HG02943 (cell line): ENCODE results near the gene ZNF768.

Source experiments
- ATAC-seq: cut with Tn5 transposase; IDR thresholded peaks from one replicate; pipeline ENCODE4 v1.9.1; 2021; ENCODE audit warnings: mild to moderate bottlenecking, low read depth, moderate library complexity; ENCODE audit not compliant: unreplicated experiment

ZNF768 gene

DNA sequence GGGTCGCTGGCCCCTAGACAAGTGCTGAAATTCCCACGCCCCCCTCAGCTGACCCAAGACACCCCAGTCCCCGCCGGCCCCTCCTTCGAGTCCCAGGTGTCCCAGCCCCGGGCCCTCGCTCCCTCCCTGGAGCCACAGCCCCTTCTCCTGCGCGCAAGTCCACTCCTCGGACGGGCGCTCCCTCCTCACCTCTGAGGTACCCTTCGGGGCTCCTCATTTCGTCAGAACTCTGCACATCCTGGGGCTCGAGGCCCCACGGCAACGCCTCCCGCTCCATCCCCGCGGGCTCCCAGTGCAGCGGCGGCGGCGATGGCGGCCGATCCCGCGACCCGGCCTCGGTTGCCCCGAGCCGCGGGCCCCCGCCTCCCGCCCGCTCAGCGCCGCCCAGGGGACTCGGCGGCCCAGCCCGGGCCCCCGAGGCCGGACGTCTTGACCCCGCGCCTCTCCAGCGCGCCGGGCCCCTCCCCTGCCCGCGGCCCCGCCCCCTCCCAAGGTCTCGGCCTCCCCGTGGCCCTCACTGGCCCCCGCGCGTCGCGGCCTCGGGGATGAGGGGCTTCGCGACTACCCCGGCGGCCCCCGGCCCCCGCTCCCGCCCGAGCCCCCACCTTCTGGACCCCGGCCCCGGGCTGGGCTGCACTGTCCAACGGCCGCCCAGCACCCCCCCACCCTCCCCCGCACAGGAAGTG is at the start of gene ZNF768:
ZNF768 (minus strand) TSS at position 430 of the 686 bp plus-strand sequence; CDS start at position 277, 153 bp downstream.
- ATAC-seq, result peak; percentile 17

DNA sequence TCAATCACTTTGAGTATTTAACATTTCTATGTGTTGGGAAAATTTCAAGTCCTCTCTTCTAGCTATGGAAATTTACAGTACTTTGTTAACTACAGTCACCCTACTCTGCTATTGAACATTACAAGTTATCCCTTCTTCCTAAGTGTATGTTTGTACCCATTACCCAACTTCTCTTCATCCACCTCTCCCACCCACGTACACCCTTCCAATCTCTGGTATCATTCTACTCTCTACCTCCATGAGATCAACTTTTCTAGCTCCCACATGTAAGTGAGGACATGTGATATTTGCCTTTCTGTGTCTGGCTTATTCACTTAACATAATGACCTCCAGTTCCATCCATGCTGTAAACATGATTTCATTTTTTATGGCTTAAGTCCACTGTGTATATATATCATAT is 48.3 kb upstream of the ZNF768 start:
- ATAC-seq, result no peak

DNA sequence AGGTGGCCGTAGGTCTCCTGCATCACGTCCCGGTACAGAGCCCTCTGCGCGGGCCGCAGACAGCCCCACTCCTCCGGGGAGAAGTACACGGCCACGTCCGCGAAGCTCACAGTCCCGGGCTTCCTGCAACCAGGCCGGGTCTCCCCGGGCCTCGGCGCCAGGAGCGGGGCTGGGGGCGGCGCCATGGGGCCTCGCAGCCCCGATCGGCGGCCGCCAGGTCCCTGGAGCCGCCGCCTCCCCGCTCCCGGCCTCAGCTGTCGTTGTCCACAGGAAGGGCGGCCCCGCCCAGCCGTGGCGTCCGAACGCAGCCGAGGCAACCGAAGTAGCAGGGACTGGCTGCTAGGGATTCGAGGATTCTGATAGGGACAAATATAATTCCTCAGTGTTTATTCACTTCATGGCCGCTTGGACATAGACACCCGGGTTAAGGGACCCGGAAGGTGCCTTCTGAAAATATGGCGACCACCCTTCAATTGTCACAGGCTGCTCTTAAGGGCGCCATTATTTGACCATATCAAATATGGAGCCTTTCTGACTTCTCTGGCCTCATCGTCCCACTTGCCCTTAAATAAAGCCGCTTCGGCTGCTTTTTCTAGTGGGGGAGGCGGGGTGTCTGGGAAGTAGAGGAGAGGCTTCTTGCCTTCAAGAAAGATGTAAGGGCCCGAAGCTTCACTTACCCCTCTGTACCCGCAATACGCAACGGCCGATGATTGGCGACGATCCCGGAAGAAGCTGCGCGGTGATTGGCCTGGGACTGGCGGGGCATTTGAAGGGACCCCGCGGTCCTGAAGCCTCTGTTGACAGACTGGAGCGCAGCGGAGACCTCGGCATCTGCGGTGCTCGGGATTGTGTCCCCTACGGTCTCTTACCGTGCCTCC is 45.3 kb upstream of the ZNF768 start, which contains the start of gene ZNF688:
ZNF688 (minus strand) TSS at position 270 of the 878 bp plus-strand sequence; CDS start at position 185, 85 bp downstream.
- ATAC-seq, result peak; percentile 70

DNA sequence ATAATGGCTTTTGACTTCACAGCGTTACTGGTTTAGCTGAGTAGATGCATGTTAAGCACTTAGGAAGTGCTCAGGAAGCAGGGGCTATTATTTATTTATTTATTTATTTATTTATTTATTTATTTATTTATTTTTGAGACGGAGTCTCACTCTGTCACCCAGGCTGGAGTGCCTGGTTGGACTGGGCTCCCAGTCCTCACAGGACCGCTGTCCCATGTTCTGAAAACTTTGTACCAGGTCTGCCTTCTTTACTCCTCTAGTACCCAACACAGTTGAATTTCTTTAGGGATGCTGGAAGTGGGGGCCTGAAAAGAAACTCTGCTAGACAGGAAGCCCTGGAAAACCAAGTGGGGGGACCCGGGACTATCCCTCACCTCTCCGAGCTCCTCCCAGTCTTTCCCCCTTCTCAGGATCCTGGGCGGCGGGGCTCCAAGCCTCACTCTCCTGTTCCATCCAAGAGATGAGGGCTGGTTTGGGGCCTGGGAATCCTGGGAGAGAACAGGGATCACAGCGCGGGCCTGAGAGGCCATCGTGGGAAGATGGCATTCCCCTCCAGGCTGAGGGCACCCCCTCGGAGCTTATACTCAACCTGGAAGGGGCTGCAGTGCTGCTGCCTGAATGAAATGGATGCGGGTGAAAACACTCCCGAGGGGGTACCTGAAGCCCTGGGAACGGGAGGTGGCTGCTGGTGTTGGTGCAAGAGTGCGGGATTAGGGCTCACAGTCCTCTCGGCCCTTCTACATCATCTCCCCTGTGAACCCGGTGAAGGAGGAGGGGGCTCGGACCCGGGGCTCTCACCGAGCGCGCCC is 44.5 kb upstream of the ZNF768 start:
- ATAC-seq, result no peak

DNA sequence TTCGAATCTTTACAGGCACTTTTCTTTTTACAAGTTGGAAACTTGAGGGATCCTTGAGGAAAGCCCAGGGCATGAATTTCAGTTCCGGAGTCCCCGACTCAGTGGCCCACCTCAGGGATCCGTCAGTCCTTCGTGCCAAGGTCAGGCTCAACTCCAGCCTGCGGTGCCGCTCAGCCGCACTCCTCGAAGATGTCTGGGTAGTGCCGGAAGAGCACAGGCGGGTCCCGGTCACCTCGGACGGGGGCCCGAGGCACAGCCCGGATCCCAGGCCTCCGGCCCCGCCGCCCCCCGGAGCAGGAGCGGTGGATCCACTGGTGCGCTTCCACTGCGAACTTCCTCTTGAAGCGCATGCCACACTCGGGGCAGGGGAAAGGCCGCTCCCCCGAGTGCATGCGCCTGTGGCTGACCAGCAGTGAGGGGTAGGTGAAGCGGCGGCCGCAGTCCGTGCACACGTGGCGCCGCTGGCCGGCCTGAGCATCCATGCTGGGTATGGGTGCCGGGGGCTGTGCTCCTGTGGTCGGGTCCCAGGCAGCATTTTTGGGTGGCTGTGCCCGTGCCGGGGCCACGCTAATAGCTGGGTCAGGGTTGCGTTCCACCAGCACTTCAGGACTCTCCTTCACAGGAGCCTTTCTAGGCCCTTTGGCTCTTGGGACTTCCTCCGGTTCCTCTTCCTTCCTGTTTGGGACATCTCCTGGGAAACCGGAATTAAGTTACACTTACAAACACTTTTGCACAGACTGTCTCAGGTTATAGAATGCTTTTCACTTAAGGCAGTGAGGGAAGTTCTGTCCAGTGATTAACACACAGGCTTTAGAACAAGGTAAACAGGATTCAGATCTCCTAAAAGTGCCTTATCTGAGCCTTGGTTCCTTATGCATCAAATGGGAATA is 43.6 kb upstream of the ZNF768 start:
- no peak for ATAC-seq

DNA sequence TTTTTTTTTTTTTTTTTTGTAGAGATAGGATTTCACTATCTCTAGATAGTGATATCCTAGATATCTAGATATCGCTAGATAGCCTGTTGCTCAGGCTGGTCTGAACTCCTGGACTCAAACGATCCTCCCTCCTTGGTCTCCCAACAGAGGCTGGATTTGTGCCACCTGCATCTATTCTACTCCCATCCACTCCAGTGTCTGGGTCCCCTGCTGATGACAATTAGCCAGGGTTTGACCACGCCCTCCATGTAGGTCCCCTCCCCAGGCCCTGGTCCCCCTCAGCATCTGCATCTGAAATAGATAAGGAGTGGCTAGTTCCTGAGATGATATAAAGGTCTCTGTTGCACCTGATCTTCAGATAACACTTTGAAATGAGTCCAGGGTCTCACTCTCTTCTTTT is 42.9 kb upstream of the ZNF768 start:
- no peak for ATAC-seq

DNA sequence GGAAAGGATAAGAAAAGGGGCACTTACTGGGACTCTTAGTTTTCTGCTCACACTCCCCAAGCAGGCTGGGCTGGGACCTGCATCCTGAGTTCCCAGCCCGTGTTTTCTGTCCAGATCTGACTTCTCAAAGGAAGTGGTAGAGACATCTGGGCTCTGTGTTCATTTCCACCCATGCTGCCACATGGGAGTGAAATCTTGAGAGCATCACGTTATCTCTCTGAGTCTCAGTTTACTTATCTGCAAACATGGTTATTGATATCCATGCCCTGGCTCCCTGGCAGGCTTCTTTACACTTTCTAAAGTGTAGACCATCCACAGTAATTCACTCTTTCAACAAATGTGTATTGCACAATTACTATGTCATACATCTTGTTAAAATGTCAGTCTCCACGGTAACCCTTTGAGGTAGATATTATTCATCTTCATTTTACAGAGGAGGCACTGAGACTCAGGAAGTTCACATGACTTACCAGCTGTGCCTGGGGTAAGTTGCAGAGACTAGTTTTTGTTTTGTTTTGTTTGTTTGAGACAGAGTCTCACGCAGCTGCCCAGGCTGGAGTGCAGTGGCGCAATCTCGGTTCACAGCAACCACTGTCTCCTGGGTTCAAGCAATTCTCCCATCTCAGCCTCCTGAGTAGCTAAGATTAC is 41.7 kb upstream of the ZNF768 start:
- no peak for ATAC-seq

DNA sequence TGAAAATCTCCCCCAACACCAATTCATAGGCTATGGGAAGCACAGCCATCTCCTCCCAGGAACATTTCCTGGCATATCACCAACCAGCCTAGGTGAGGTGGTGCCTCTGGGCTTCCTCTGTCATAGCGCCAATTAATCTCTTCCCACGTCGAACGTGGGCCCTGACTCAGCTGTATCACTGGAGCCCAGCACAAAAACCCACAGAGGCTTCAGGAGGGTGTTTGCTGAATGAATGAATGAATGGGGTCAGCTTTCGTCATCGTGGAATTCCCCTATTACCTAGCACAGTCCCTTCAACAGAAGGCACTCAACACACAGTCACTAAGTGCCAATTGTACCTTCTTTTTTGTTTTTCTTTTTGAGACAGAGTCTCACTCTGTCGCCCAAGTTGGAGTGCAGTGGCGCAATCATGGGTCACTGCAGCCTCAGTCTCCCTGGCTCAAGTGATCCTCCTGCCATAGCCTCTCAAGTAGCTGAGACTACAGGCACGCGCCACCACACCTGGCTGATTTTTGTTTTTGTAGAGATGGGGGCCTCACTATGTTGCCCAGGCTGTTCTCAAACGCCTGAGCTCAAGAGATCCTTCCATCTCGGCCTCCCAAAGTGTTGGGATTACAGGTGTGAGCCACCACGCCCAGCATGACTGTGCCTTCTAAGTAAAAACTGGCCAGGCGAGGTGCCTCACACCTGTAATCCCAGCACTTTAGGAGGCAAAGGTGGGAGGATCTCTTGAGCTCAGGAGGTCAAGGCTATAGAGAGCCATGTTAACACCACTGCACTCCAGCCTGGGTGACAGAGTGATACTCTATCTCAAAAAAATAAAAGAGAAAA is 41.0 kb upstream of the ZNF768 start:
- no peak for ATAC-seq

DNA sequence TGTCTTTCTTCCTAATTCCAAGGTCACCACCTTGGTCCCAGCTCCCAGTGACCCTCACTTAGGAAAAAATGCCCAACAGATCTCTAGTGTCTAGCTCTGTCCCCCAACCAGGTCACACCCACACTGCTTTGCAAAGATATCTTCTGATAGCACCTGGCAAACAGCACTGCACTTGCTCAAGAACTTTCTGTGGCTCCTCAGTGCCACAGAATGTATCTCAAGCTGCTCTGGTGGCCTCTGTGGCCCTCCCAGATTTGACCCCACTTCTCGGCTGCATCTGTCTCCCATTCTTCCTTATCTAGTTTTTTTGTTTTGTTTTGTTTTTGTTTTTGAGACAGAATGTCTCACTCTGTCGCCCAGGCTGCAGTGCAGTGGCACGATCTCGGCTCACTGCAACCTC is 40.2 kb upstream of the ZNF768 start:
- ATAC-seq, result no peak

DNA sequence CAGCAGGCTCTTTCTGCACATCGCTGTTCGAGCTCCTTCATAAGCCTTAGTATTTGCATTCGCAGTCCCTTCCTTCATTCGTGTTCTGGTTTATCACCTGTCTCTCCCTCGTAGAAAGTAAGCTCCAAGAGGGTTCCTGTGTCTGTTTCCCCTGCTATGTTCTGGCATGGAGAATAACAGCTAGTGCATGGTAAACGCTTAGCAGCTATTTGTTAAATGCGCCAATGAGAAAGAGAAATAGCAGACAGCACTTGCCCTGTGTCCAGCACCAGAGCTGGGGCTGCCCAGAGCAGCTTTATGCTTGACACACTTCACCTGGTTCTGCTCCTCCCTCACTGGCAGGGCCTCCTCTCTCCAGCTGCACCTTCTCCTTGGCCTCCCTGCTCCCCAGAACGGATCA is 39.6 kb upstream of the ZNF768 start:
- ATAC-seq, result no peak

DNA sequence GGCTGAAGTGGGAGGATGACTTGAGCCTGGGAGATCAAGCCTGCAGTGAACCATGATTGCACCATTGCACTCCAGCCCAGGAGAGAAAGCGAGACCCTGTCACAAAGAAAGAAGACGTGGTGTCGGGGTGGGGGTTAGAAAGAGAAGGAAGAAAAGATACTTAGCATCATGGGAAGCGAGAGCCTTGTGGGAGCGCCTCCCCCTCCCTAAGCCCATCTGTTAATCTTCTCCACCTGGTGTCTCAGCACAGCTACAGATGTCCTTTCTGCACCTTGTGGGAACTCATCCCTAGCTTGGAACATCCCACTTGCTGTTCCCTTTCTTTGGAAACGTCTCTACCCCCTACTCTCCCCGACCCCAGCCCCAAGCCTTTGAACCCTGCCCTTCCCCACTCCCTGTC is 39.2 kb upstream of the ZNF768 start:
- no peak for ATAC-seq

DNA sequence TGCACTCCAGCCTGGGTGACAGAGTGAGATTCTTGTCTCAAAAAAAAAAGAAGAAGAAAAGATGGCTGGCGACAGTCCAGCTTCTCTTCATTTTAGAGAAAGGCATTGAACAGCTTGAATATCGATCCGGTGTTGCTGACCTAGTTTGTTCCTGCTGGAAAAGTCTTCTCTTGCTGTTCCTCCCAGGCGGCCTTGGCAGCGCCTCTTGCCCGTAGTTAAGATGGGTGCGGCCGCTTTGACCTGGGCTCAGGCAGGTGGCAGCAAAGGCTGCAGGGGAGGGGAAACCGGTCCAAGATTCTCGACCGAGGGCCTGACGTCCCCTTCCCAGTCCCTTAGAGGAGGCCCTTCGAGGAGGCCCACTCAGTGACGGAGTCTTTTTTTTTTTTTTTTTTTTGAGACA is 35.7 kb upstream of the ZNF768 start:
- ATAC-seq, result no peak

DNA sequence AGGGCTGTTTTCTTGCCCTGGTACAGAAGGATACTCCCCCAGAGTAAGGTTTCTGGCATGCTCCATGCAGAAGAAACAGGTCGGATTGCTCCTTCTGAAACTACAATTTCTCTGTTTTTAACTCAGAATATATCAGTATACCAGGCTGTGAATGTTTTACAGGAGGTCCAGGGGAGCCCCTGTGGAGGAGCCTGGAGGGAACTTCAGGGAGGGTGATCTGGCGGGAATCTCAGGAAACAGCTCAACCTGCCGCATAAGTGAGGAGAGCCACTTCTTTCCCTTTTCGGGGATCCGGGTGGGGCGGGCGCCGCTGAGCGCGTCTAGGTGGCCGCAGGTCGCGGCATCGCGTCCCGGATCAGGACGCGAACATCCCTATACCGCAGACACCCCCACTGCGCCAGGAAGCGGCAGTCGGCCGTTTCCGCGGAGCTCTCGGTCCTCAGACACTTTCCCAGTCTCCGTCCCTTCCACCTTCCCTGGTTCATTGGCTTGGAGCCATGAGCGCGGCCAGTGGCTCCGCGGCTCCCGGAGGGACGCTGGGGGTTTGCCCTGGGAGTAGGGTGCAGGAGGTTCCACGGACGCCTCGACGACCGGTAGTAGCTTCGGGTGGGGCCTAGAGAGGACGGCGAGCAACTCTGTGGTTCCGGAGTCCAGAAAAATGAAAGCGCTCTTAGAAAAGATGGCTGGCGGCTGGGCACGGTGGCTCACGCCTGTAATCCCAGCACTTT is 34.9 kb upstream of the ZNF768 start:
- ATAC-seq, result no peak

DNA sequence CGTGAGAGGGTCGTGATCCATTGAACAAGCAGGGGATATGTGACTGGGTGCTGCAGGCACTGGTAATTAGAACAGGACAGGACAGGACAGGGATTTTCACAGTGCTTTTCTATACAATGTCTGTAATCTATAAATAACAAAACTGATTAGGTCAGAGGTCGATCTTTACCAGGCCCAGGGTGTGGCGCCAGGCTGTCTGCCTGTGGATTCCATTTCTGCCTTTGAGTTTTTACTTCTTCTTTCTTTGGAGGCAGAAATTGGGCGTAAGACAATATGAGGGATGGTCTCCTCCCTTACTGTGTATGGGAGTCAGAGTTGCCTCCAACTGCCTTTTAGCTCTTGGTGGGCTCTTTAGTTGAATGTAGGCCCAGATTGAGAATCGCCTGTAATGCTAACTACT is 33.3 kb upstream of the ZNF768 start:
- no peak for ATAC-seq

DNA sequence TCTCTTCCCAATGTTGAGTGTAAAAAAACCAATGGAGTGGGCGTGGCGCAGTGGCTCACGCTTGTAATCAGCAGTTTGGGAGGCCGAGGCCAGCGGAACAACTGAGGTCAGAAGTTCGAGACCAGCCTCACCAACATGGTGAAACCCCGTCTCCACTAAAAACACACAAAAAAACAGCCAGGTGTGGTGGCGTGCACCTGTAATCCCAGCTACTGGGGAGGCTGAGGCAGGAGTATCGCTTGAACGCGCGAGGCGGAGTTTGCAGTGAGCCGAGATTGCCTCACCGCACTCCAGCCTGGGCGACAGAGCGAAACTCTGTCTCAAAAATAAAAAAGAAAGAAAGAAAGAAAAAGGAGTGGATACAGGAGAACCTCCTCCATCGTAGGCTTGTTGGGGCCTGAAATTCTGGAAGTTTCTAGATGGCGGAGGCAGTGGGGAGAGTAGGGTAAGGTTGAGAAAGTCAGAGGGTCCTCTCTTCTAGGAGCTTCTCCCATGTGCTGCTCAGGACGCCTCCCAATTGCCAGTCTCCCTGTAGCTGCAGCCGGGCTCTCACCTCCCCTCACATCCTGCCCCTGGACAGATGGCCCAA is 32.5 kb upstream of the ZNF768 start:
- ATAC-seq, result no peak

DNA sequence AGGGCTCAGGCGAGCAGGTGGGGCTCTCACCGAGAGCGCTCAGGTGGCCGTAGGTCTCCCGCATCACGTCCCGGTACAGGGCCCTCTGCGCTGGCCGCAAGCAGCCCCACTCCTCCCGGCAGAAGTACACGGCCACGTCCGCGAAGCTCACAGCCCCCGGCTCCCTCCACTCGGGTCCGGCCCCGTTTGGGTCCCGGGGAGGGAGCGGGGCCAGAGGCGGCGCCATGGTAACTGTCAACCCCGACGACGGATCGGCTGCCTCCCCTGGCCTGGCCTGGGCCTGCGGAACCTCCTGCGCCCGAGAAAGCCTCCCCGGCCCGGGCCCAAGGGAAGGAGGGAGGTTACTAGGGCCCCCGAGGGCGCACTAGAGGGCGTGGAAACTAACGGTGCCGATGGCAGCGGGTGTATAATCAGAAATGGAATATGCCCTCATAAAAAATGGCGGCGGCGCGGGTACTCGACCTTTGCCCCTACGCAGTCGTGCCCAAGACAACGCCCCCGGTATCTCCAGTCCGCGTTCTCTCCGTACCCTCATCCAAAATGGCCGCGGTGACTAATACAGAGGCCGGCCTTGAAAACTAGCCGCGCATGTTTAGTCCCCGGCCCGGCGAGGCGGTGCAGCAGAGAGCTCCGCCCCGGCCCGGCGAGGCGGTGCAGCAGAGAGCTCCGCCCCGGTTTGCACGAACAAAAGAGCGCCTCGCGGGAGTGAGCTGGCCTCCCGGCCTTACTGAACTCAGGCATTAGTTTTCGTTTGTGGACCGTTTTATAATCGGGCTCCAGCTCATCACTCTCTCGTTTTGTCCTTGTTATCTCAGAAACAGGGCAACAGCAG is 31.8 kb upstream of the ZNF768 start, which contains the start of gene ZNF764:
ZNF764 (minus strand) TSS at position 418 of the 832 bp plus-strand sequence; CDS start at position 226, 192 bp downstream.
- peak; percentile 84 for ATAC-seq

DNA sequence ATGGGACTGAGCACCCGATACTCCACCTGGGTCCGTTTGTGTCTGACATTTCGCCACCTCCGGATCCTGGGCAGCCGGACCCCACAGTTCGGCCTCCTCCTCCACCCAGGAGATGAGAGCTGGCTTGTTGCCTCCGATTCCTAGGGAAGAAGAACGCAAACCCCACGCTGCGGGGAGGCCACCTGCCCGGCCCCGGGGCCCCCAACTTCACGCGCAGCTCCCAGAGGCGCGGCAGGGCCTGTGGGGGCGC is 31.3 kb upstream of the ZNF768 start:
- peak; percentile 23 for ATAC-seq
